ENCODE data around the gene FGF18.

The FGF18 gene

DNA sequence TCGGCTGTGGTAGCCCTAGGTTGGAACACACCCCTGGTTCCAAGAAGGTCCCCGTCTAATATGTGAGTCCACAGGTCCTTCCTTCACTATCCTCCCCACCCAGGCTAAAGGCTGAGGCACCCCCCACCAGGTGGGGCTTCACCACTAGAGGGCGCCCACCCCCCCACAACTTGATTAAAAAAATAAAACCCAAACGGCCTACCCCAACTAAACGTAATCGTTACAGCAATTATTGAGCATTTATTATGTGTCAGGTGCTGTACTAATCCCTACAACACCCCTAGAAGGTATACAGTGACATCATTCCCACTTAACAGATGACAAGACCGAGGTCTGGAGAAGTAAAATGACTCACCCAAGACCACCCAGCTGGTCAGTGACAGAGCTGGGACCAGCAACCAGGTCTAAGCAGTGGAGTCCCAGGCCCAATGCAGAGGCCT is 65.0 kb downstream of the FGF18 start:
- in situ Hi-C loops (cut with HindIII; ENCODE audit: low sequenced_read_pairs) = no loop called here
- no peak overlapping the region for H3K4me3 ChIP-seq (ENCODE audit: low read depth, low read length)
- TF ChIP-seq, protein P1, sequence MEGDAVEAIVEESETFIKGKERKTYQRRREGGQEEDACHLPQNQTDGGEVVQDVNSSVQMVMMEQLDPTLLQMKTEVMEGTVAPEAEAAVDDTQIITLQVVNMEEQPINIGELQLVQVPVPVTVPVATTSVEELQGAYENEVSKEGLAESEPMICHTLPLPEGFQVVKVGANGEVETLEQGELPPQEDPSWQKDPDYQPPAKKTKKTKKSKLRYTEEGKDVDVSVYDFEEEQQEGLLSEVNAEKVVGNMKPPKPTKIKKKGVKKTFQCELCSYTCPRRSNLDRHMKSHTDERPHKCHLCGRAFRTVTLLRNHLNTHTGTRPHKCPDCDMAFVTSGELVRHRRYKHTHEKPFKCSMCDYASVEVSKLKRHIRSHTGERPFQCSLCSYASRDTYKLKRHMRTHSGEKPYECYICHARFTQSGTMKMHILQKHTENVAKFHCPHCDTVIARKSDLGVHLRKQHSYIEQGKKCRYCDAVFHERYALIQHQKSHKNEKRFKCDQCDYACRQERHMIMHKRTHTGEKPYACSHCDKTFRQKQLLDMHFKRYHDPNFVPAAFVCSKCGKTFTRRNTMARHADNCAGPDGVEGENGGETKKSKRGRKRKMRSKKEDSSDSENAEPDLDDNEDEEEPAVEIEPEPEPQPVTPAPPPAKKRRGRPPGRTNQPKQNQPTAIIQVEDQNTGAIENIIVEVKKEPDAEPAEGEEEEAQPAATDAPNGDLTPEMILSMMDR (IDR thresholded peaks at IDR 0.05; ENCODE audit: low read depth, low read length) = peak; percentile 82
- no peak for DNase-seq (ENCODE audit: low read depth, low spot score)

DNA sequence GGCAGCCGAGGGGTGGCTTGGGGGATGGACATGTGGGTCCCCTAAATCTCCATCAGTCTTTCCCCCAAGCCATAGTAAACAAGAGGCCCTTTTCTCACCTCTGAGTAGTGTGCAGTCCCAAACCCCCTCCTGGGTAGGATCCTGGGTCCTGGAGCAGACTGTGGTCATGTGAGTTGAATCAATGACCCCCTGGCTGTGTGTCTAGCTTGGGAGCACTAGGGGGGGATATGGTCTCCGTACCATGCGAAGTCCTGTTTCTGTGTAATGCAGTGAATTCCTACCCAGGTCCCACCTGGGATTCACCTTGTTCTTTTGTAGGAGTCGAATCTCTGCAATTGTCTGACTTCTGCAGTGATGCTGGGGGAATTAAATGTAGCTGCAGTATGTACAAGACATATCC is 66.2 kb downstream of the FGF18 start:
- H3K4me3 ChIP-seq (ENCODE audit: low read depth, low read length) = no peak overlapping the region
- no peak for DNase-seq (ENCODE audit: low read depth, low spot score)
- TF ChIP-seq, protein P1 (IDR thresholded peaks at IDR 0.05; ENCODE audit: low read depth, low read length) = no peak
- in situ Hi-C loops (cut with HindIII; ENCODE audit: low sequenced_read_pairs) = no loop called here

DNA sequence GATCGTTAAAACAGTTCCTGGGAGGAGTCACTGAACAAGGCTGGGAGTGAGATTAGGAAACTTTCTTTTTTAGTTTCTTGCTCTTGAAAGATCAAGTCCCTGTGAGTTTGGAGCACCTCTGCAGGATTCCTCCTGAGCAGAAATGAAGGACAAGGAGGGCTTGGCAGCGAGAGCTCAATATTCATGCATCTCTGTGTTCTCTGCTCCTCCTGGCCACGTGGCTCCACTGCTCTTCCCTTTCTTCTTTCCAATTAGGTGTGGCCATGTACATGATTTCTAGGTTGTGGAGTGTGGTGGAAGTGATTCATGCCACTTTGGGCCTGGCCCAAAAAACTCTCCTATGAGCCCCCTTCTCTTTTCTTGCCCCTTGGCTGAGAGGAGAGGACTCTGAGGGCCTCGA is 67.2 kb downstream of the FGF18 start:
- DNase-seq (ENCODE audit: low read depth, low spot score) = no peak
- in situ Hi-C loops (cut with HindIII; ENCODE audit: low sequenced_read_pairs) = no loop called here
- H3K4me3 ChIP-seq (ENCODE audit: low read depth, low read length) = no peak overlapping the region
- TF ChIP-seq, protein P1 (IDR thresholded peaks at IDR 0.05; ENCODE audit: low read depth, low read length) = no peak

DNA sequence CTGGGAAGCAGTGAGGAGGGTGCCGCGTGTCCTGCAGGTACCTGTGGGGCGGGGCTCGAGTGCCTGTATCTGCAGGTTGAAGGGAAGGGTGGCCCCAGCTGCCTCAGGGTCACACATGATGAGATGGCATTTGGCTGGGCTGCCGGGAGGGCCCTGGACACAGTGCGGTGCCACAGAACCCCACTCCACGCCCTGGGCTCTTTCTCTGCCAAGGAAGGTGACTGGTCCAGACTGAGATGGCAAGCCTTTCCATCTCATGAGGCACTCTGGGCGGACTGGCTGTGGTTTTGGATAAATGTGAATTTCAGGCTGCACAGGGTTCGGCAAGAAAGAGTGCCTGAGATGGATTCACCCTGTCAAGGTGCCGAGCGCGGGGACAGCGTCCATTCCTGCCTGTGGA is 69.4 kb downstream of the FGF18 start:
- no peak overlapping the region for H3K4me3 ChIP-seq (ENCODE audit: low read depth, low read length)
- in situ Hi-C loops (cut with HindIII; ENCODE audit: low sequenced_read_pairs) = no loop called here
- TF ChIP-seq, protein P1 (IDR thresholded peaks at IDR 0.05; ENCODE audit: low read depth, low read length) = no peak
- no peak for DNase-seq (ENCODE audit: low read depth, low spot score)

DNA sequence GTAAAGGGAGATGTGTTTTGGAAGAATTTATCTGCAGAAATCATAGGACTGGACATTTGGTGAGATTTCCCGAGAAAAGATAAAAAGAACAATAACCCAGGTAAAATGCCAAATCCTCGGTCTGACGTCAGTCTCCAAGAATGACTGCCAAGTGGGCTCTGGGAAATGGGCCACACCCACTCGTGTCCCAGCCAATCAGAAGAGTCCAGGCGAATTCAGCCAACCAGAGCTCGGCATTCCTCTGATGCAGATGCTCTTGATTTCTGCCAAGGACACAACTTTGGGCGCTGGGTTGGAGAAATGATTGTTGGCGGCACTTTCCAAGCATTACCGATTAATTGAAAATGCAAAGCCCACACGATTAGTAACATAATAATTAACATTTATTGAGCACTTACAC is 73.3 kb downstream of the FGF18 start:
- H3K4me3 ChIP-seq (ENCODE audit: low read depth, low read length) = no peak overlapping the region
- no peak for DNase-seq (ENCODE audit: low read depth, low spot score)
- in situ Hi-C loops (cut with HindIII; ENCODE audit: low sequenced_read_pairs) = no loop called here
- TF ChIP-seq, protein P1 (IDR thresholded peaks at IDR 0.05; ENCODE audit: low read depth, low read length) = no peak

DNA sequence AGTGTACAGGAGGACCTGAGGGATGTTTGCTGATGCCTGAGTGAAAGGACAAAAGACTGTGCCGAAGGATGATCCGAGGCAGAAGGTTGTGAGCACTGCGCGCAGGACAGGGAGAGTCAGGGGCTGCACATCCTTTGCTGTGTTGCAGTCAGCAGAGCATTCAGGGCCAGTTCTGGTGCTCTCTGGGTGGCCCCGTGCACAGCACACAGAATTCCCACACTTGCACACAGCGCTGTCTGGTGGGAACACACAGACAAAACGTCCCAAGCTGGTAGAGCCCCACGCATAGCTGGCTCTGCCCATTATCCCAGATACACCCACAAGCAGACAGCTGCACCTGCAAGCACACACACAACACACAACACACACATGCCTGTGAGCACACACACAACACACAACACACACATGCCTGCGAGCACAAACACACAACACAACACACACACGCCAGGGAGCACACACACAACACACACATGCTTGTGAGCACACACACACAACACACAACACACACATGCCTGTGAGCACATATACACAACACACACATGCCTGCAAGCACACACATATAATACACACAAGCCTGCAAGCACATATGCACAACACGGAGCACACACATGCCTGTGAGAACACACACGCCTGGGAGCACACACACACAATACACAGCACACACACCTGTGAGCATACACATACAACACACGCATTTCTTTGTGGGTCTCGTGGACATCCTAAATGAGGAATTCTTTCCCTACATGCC is 74.4 kb downstream of the FGF18 start:
- TF ChIP-seq, protein P1 (IDR thresholded peaks at IDR 0.05; ENCODE audit: low read depth, low read length) = no peak
- H3K4me3 ChIP-seq (ENCODE audit: low read depth, low read length) = no peak overlapping the region
- DNase-seq (ENCODE audit: low read depth, low spot score) = no peak
- in situ Hi-C loops (cut with HindIII; ENCODE audit: low sequenced_read_pairs) = no loop called here
